ENCODE data around the gene SYCN. TPM values are rescaled to one million over a fixed set of nuclear protein-coding genes. Genes with fewer than 3 reads are reported as not detected.
"Not testable (repeated sequence)": the region's sequence is repeated elsewhere in the genome, so short reads cannot be mapped to it uniquely, and the experiment has no call there.

Gene SYCN
- polyA plus RNA-seq, 6 donors from 2014 or later: not detected

DNA sequence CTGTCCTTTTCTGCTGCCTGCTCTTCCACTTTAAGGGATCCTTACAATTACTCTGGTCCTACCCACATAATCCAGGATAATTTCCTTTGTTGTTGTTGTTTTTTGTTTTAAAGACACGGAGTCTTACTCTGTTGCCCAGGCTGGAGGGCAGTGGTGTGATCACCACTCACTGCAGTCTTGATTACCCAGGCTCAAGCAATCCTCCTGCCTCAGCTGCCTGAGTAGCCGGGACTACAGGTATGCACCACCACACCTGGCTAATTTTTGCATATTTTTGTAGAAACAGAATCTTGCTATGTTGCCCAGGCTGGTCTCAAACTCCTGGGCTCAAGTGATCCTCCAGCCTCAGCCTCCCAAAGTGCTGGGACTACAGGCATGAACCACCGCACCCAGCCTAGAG lies 11.3 kb upstream of the SYCN start:
- H3K4me3 Mint-ChIP-seq; H3K4me1 Mint-ChIP-seq; H3K36me3 Mint-ChIP-seq; H3K27ac Mint-ChIP-seq; DNase-seq; ATAC-seq (ENCODE audit: low read depth in 2 of 2): not testable (repeated sequence)
- peaks cover 0 to 14% (median 5%) of the 10 kb centered on the region in 7 donors for H3K9me3 Mint-ChIP-seq
- H3K27me3 Mint-ChIP-seq: peaks cover 15 to 32% (median 24%) of the 10 kb centered on the region in 3 donors

DNA sequence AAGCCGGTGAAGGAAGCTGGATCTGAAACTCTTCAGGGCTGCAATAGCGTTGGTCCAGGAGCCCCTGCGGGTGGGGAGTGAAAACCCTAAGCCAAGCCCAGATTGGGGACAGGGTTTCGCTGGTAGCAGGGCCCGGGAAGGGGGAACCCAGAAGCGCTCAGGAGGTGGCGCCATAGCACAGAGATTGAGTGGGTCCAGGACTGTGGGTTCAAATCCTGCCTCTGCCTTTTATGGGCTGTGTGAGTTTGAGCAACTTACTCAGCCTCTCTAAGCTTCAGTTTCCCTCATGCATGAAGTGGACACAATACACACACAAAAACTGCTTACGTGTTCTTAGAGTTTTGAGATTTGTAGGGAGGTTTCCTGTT lies 8.3 kb upstream of the SYCN start:
- H3K4me3 Mint-ChIP-seq: no peak overlapping the region
- DNase-seq: peak; percentile 12
- peaks cover 5 to 6% of the 10 kb centered on the region in 2 donors for H3K36me3 Mint-ChIP-seq
- H3K4me1 Mint-ChIP-seq: no peaks in the 10 kb centered on the region
- peak; percentile 59 to 69 for ATAC-seq (ENCODE audit: low read depth in 2 of 2)
- H3K27ac Mint-ChIP-seq: peak overlapping the region in 1 of 6 donors; percentile 51
- peaks cover 0 to 13% (median 5%) of the 10 kb centered on the region in 7 donors for H3K9me3 Mint-ChIP-seq
- peaks cover 6 to 22% (median 12%) of the 10 kb centered on the region in 3 donors for H3K27me3 Mint-ChIP-seq

DNA sequence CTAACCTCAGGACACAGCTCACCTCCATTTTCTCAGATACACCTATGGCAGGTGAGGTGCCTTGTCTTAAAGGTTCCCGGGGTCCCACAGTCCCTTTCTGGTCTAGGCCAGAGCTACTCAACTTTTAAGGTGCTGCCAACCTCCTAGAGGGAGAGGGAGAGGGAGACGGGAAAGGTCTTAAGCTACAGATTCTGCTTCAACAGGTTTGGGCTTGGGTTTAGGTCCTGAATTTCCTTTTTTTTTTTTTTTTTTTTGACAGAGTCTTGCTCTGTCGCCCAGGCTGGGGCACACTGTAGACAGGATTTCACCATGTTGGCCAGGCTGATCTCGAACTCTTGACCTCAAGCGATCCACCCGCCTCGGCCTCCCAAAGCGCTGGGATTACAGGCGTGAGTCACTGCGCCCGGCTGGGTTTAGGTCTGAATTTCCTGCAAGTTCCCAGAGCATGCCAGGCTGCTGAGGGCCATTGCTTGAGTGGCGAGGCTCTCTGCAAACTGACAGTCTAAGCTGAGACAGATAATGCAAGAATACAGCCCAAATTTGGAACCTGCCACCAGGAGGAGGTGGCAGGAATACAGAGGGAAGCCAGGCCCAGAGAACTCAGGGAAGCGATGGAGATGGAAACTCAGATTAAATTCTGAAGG lies 7.8 kb upstream of the SYCN start:
- Mint-ChIP-seq H3K9me3 (peaks cover 0 to 8% (median 1%) of the 10 kb centered on the region in 7 donors), H3K4me1 (no peaks in the 10 kb centered on the region), H3K4me3 (no peak overlapping the region), H3K27ac (peak overlapping the region in 1 of 6 donors; percentile 51), H3K36me3 (peaks cover 0 to under 1% of the 10 kb centered on the region in 2 donors), H3K27me3 (peaks cover under 1 to 22% (median 7%) of the 10 kb centered on the region in 3 donors)
- no peak for ATAC-seq (ENCODE audit: low read depth in 2 of 2)
- no peak for DNase-seq

DNA sequence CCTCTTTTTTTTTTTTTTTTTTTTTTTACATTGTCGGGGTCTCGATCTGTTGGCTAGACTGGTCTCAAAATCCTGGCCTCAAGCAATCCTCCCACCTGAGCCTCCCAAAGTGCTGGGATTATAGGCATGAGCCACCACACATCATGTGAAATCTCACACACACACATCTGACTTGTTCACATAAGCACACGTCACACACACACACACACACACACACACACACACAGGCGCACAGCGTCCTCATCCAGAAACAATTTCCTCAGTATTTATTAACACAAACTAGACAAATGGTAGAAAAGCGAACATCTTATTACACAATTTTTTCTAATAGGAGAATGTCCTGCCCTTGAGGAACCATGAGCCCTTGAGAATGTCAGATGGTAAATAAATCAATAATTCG lies 5.1 kb upstream of the SYCN start:
- ATAC-seq (ENCODE audit: low read depth in 2 of 2) (no peak), DNase-seq (no peak)
- H3K36me3 Mint-ChIP-seq: peaks cover 0 to 4% of the 10 kb centered on the region in 2 donors
- H3K9me3 Mint-ChIP-seq: no peaks in the 10 kb centered on the region
- H3K4me1 Mint-ChIP-seq: no peaks in the 10 kb centered on the region
- peaks cover 5 to 42% (median 24%) of the 10 kb centered on the region in 3 donors for H3K27me3 Mint-ChIP-seq
- H3K27ac Mint-ChIP-seq: peak overlapping the region in 1 of 6 donors; percentile 29
- no peak overlapping the region for H3K4me3 Mint-ChIP-seq

DNA sequence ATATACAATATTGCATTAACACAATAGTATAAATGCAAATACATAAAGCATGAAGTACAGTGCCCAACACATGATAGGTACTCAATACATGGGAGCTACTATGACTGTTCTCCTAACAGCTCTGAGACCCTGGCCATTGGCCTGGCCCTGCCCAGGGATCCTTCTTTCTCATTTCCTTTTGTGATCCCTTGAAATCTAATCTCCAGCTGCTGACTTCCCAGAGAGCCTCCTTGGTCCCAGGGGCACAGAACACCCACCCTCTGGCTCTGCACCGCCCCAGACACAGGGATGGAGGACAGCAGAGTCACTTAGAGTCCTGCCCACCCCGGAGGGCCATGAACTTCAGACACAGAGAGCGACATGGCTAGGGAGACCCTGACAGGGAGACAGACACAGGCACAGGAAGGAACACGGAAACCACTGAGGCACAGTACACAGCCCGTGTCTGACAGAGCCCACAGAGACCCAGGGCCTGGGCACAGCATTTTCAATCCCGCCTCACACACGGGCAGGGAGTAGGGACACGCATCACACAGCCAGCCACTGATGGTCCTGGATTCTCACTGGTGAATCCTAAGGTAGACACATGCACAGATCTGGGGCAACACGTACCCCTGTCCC lies 4.2 kb upstream of the SYCN start:
- DNase-seq (no peak), ATAC-seq (ENCODE audit: low read depth in 2 of 2) (no peak)
- H3K4me3 Mint-ChIP-seq: no peak overlapping the region
- no peaks in the 10 kb centered on the region for H3K4me1 Mint-ChIP-seq
- H3K27me3 Mint-ChIP-seq: peaks cover 6 to 45% (median 33%) of the 10 kb centered on the region in 3 donors
- peaks cover 0 to 5% of the 10 kb centered on the region in 2 donors for H3K36me3 Mint-ChIP-seq
- H3K27ac Mint-ChIP-seq: peak overlapping the region in 1 of 6 donors; percentile 68
- no peaks in the 10 kb centered on the region for H3K9me3 Mint-ChIP-seq

DNA sequence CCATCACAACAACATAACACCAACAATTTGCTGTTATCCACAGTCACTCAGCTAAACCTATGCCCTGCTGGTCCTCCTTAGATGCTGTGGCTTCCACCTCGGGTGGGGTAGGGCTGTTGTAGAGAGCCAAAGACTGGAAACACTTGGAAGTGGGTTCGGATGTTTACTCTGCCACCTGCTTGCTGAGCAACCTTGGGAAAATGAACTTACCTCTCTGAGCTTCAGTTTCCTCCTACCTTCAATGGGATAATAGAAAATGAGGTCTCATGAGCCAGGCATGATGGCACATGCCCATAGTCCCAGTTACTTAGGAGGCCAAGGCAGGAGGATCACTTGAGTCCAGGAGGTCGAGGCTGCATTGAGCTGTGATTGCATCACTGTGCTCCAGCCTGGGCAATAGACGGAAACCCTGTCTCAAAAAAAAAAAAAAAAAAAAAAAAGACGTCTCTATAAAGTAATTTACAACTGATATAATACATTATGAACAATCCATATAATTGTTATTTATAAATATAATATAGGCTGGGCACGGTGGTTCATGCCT lies 3.3 kb upstream of the SYCN start:
- Mint-ChIP-seq H3K27me3 (peaks cover 9 to 54% (median 42%) of the 10 kb centered on the region in 3 donors), H3K27ac (no peak overlapping the region), H3K4me1 (no peaks in the 10 kb centered on the region), H3K36me3 (peaks cover 0 to 5% of the 10 kb centered on the region in 2 donors), H3K9me3 (no peaks in the 10 kb centered on the region), H3K4me3 (no peak overlapping the region)
- ATAC-seq (ENCODE audit: low read depth in 2 of 2) (no peak), DNase-seq (no peak)

DNA sequence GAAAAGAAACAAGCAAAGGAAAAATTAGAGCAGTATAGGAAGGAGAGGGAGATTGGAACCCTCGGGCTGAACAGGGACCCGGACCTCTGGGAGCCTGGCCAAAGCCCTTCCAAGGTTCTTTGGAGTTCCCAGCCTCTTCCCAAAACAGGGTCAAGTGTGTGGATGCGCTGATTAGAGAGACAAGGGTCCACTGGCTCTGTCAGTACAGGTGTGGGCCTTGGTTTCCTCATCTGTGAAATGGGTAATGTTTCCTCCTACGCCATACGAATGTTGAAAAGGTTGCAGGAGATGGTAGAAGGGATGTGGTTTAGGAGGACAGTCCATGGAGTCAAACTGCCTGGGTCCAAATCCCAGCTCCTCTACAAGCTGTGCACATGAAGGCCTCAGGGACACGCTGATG lies 2.1 kb upstream of the SYCN start:
- H3K27me3 Mint-ChIP-seq: peaks cover 18 to 67% (median 52%) of the 10 kb centered on the region in 3 donors
- peaks cover 0 to 5% of the 10 kb centered on the region in 2 donors for H3K36me3 Mint-ChIP-seq
- no peaks in the 10 kb centered on the region for H3K4me1 Mint-ChIP-seq
- no peak for DNase-seq
- H3K9me3 Mint-ChIP-seq: no peaks in the 10 kb centered on the region
- ATAC-seq (ENCODE audit: low read depth in 2 of 2): no peak
- no peak overlapping the region for H3K4me3 Mint-ChIP-seq
- H3K27ac Mint-ChIP-seq: no peak overlapping the region

DNA sequence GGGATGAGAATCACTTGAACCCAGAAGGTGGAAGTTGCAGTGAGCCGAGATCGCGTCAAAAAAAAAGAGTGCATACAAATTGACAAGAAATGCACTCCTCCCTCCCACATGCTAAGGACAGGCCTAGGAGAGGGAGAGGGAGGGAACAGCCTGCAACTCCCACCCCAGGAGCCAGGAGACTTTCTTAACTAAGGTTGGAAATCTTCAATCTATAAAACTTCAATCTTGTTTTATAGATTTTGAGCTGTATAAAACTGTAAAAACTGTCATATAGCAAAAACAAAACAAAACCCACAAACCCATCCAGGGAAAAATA lies 1.3 kb upstream of the SYCN start:
- ATAC-seq (ENCODE audit: low read depth in 2 of 2) (no peak), DNase-seq (no peak)
- H3K27ac Mint-ChIP-seq: no peak overlapping the region
- peaks cover 25 to 74% (median 59%) of the 10 kb centered on the region in 3 donors for H3K27me3 Mint-ChIP-seq
- no peak overlapping the region for H3K4me3 Mint-ChIP-seq
- no peaks in the 10 kb centered on the region for H3K9me3 Mint-ChIP-seq
- no peaks in the 10 kb centered on the region for H3K4me1 Mint-ChIP-seq
- H3K36me3 Mint-ChIP-seq: peaks cover 0 to 5% of the 10 kb centered on the region in 2 donors

DNA sequence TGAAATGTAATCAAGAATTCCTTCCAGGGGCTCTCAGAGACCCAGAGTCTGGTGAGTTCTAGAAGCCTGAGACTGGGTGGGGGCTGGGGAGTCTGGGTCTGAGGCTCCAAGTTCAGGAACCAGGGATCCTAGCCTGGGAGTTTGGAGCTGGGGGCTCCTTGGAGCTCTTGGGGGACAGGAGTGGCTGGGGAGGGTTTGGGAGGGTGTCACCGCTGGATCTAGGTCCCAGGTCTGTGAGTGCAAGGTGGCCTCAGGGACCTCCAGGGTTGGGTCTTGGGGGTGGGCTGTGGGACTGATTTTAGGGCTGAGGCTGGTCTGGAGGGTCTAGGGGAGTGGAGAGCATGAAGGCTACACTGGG lies 1.1 kb downstream of the SYCN start:
- Mint-ChIP-seq H3K27ac (no peak overlapping the region), H3K4me3 (no peak overlapping the region), H3K4me1 (peaks cover under 1 to 3% (median 2%) of the 10 kb centered on the region in 3 donors), H3K36me3 (peaks cover 0 to 5% of the 10 kb centered on the region in 2 donors), H3K27me3 (peaks cover 34 to 89% (median 80%) of the 10 kb centered on the region in 3 donors), H3K9me3 (no peaks in the 10 kb centered on the region)
- no peak for ATAC-seq (ENCODE audit: low read depth in 2 of 2)
- DNase-seq: no peak

DNA sequence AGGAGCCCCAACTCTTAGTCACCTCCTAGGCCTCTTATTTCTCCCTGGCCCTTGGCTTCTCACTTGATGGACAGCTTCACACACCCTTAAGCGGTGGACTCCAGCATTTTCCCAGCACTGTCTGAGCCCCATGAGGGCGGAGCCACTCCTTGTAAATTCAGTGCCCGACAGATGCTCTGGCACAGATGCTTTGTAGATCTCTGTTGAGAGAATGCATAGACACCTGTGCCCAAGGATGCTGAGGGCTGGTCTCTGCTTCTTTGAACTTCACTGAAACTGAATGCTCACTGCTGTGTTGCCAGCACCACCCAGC lies 3.3 kb downstream of the SYCN start:
- ATAC-seq (ENCODE audit: low read depth in 2 of 2) (no peak), DNase-seq (no peak)
- Mint-ChIP-seq H3K27me3 (peaks cover 43 to 93% (median 91%) of the 10 kb centered on the region in 3 donors), H3K36me3 (peaks cover 5 to 8% of the 10 kb centered on the region in 2 donors), H3K9me3 (no peaks in the 10 kb centered on the region), H3K27ac (no peak overlapping the region), H3K4me1 (peaks cover 11 to 15% (median 12%) of the 10 kb centered on the region in 3 donors), H3K4me3 (peak overlapping the region in 1 of 8 donors; percentile 62)

DNA sequence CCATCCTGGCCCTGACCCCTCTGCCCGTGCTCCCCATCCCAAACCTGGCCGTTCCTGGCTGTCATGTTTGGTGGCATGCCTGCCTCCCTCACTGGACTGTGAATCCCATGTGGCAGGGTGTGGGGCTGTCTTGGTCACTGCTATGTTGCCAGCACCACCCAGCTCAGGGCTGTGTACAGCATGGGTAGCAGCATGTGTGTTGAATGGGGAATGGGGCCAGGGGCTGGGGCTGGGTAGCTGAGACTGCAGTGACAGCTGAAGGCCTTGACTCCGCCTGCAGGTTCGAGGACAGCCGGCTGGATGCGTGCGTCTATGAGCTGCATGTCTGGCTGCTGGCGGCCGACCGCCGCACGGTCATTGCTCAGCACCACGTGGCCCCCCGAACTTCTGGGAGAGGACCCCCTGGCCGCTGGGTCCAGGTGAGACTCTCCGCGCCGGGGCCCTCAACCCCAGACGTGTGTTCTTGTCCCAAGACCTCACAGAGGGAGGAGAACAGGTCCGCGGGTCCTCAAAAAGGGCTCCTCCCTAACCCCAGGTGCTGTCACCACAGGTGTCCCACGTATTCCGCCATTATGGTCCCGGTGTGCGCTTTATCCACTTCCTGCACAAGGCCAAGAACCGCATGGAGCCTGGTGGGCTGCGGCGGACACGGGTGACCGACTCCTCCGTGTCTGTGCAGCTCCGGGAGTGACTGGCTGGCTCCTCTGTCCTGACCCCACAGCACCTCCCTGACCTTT lies 3.8 kb downstream of the SYCN start:
- peak overlapping the region in 2 of 8 donors; percentile 33 to 62 for H3K4me3 Mint-ChIP-seq
- ATAC-seq (ENCODE audit: low read depth in 2 of 2) (no peak), DNase-seq (no peak)
- peaks cover 12 to 15% (median 15%) of the 10 kb centered on the region in 3 donors for H3K4me1 Mint-ChIP-seq
- peaks cover 46 to 93% (median 91%) of the 10 kb centered on the region in 3 donors for H3K27me3 Mint-ChIP-seq
- H3K9me3 Mint-ChIP-seq: no peaks in the 10 kb centered on the region
- no peak overlapping the region for H3K27ac Mint-ChIP-seq
- H3K36me3 Mint-ChIP-seq: peaks cover 5 to 8% of the 10 kb centered on the region in 2 donors

DNA sequence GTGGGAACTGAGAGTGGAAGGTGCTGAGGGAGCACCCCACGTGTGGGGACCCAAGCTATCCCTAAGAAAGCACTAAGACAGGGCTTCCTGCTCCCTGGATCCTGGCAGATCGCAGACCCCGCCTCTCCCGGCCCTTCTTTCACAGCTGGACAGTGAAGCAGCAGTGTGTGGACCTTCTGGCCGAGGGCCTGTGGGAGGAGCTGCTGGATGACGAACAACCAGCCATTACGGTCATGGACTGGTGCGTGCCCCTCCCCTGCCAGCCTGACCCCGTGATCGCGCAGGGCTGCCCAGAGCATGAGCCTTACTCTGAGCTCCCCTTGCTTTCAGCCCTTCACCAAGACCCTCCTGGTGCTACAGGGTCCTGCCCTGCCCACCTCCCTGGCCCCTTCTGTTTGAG lies 5.0 kb downstream of the SYCN start:
- Mint-ChIP-seq H3K27me3 (peaks cover 46 to 91% (median 86%) of the 10 kb centered on the region in 3 donors), H3K27ac (no peak overlapping the region)

DNA sequence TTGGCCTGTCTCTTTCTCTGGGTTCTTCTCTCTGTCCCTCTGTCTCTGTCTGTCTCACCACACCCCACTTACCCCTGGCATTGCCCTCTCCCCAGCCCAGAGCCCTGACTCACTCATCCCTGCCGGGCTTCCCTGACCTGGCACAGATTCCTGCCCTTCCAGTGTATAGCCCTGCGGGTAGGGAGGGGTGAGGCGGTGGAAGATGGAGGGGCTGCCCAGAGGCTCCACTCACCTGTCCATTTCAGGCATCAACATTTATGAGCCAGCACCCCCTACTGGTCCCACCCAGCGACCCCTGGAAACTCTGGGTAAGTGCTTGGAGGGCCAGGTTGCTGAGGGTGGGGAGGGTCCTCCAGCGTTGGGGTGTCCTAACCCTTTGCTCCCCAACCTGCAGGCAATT lies 6.3 kb downstream of the SYCN start:
- no peaks in the 10 kb centered on the region for H3K9me3 Mint-ChIP-seq
- H3K36me3 Mint-ChIP-seq: peaks cover 0 to 8% of the 10 kb centered on the region in 2 donors
- H3K4me1 Mint-ChIP-seq: peaks cover 12 to 16% (median 15%) of the 10 kb centered on the region in 3 donors
- H3K4me3 Mint-ChIP-seq: peak overlapping the region in 3 of 8 donors; percentile 49 to 86 (median 64)
- DNase-seq: no peak
- peak overlapping the region in 1 of 6 donors; percentile 75 for H3K27ac Mint-ChIP-seq
- H3K27me3 Mint-ChIP-seq: peaks cover 46 to 88% (median 84%) of the 10 kb centered on the region in 3 donors
- ATAC-seq (ENCODE audit: low read depth in 2 of 2): no peak

More for the DNA sequence above, 5.0 kb downstream of the SYCN start:
- DNase-seq: no peak
- no peak for ATAC-seq (ENCODE audit: low read depth in 2 of 2)
- no peak overlapping the region for H3K4me3 Mint-ChIP-seq
- H3K36me3 Mint-ChIP-seq: peaks cover 0 to 8% of the 10 kb centered on the region in 2 donors
- peaks cover 12 to 16% (median 15%) of the 10 kb centered on the region in 3 donors for H3K4me1 Mint-ChIP-seq
- H3K9me3 Mint-ChIP-seq: no peaks in the 10 kb centered on the region

Data from naive B cell (primary cell).